HG03378 (cell line): ENCODE results near the gene TWF2.

Experiments used
- ATAC-seq: cut with Tn5 transposase; IDR thresholded peaks from one replicate; pipeline ENCODE4 v1.9.1; 2021; ENCODE audit warnings: mild to moderate bottlenecking, moderate library complexity; ENCODE audit not compliant: unreplicated experiment

Gene TWF2

GRCh38 chr3:52183786-52184445 lies 55.0 kb downstream of the TWF2 start:
- no peak for ATAC-seq

DNA sequence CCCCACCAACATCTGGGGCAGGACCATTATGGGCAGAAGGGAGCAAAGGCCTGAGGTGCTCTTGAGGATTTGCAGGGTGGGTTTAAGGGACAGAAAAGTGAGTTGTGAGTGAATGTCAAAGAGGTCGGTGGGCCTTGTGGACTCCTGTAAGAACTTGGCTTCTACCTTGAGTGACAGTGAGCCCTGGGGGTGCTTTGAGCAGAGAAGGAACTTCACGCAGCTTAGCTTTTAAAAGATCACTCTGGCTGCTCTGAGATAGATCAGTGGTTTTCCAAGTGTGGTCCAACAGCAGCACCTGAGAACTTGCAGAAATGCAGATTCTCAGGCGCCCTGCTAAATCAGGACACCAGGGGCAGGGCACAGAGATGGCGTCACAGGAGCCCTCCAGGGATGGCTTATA lies 56.3 kb downstream of the TWF2 start:
- no peak for ATAC-seq

DNA sequence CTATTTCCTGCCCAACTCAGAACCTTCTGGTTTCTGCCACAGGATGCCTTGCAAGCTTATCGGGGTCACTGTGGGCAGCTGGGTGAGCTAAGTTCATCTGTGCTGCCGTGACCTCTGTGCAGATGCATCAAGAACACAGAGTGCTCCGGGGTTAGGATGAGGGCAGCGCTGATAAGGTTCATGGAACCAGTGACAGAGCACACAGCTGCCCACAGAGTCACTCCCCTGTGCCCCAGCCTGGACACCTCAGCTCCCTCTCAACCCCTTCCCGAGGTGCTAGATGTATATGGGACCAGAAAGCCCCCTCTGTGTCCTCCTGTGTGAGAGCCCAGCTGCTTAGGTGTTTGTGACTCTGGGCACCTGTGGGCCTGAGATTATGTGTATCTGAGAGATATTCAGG lies 56.8 kb downstream of the TWF2 start:
- no peak for ATAC-seq

- no peak for ATAC-seq
These were observed 57.4 kb downstream of the TWF2 start for GRCh38 chr3:52181543-52181942.
